Measurements from ENCODE around the gene LIMS2. TPM values are rescaled to one million over a fixed set of nuclear protein-coding genes. Genes with fewer than 3 reads are reported as not detected.

The LIMS2 gene
- total RNA-seq, 4 donors from 2014 or later, result 99.2 to 342 (median 175) TPM

DNA sequence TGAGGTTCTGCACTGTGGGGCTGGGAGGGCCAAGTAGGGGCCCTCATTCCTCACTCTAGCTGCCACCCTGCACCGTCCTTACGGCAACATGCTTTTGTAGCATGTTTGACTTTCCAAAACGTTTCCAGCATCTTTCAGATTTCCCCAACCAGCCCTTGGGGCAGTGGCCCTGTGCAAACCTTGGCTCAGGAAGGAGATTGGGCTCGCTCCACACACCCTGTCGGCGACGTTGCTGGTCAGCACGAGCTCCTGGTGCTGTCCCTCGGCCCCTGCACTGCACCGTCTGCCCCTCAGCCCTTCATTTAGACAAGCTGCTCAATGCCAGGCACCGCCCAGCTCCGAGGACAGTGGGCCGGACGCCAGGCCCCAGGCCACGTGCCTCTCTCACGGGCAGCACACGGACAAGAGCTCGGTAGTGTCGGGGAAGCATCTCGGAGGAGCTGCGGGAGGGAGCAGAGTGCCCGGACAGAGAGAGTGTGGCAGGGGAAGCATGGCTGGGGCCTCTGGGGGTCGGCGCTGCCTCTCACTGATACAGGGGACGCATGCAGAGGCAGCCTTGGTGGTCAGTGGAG, 22.5 kb downstream of the LIMS2 start:
- H3K27ac ChIP-seq (replicated peaks in 1 of 4), result peak overlapping the region; percentile 88 to 93 (median 92)
- H3K9me3 ChIP-seq, result no peaks in the 10 kb centered on the region
- no peak for DNase-seq (ENCODE audit: extremely low spot score)
- intact Hi-C loops (cut with DNase I), result loop anchor here (5.0 to 10.0 kb wide), 2 partner anchors 39 to 138 kb away; no protein-coding TSS in a partner anchor
- H3K36me3 ChIP-seq, result peaks cover 0 to 71% (median 63%) of the 10 kb centered on the region in 4 donors
- H3K4me3 ChIP-seq, result no peak overlapping the region
- WGBS, result 47% methylated on average over 5 of the region's 25 CpGs
- H3K27me3 ChIP-seq, result no peaks in the 10 kb centered on the region
- TF ChIP-seq, protein P1, sequence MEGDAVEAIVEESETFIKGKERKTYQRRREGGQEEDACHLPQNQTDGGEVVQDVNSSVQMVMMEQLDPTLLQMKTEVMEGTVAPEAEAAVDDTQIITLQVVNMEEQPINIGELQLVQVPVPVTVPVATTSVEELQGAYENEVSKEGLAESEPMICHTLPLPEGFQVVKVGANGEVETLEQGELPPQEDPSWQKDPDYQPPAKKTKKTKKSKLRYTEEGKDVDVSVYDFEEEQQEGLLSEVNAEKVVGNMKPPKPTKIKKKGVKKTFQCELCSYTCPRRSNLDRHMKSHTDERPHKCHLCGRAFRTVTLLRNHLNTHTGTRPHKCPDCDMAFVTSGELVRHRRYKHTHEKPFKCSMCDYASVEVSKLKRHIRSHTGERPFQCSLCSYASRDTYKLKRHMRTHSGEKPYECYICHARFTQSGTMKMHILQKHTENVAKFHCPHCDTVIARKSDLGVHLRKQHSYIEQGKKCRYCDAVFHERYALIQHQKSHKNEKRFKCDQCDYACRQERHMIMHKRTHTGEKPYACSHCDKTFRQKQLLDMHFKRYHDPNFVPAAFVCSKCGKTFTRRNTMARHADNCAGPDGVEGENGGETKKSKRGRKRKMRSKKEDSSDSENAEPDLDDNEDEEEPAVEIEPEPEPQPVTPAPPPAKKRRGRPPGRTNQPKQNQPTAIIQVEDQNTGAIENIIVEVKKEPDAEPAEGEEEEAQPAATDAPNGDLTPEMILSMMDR (IDR thresholded peaks at IDR 0.05), result no peak
- TF ChIP-seq POLR2A (IDR thresholded peaks at IDR 0.05; ENCODE audit: low read depth) (no peak), EP300 (IDR thresholded peaks at IDR 0.05) (no peak), POLR2AphosphoS5 (IDR thresholded peaks at IDR 0.05) (no peak)
- peaks cover 98 to 100% (median 99%) of the 10 kb centered on the region in 4 donors for H3K4me1 ChIP-seq

DNA sequence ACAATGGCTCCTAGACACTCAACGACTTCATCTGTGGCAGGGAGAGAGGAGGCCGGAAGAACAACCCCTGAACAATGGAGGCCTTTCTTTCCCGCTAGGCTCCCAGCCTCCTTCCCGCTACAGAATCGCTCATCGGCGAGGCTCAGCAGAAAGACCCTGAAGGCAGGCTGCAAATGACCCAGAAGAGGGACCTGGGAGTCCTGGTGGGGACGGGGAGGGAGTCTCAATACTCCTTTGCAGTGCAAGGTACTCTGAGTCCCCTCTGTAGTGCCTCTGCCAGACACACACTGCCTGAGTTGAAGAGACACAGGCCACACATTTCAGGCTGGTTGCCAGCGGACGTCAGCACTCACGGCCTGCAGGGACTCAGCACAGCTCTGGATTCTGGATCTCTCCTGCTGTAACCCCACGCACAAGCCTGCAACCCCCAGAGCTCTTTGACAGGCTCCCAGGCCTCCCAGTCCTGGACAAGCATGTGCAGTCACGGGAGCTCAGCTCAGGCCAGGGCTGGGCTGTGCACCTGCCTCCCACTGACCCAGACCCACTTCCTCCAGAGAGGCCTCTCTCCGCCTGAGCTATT, 23.3 kb downstream of the LIMS2 start:
- Histone ChIP-seq H3K36me3 (peaks cover 0 to 65% (median 57%) of the 10 kb centered on the region in 4 donors), H3K4me1 (peaks cover 98 to 100% (median 99%) of the 10 kb centered on the region in 4 donors), H3K27me3 (no peaks in the 10 kb centered on the region), H3K4me3 (no peak overlapping the region), H3K9me3 (no peaks in the 10 kb centered on the region), H3K27ac (replicated peaks in 1 of 4) (peak overlapping the region; percentile 88 to 93 (median 92))
- intact Hi-C loops (cut with DNase I), result loop anchor here (5.0 to 10.0 kb wide), 2 partner anchors 40 to 137 kb away; no protein-coding TSS in a partner anchor
- 29% methylated on average over 11 of the region's 14 CpGs for WGBS
- TF ChIP-seq POLR2AphosphoS5 (IDR thresholded peaks at IDR 0.05) (peak; percentile 80 to 86), EP300 (IDR thresholded peaks at IDR 0.05) (peak; percentile 23), POLR2A (IDR thresholded peaks at IDR 0.05; ENCODE audit: low read depth) (no peak)
- TF ChIP-seq, protein P1 (IDR thresholded peaks at IDR 0.05), result no peak
- DNase-seq (ENCODE audit: extremely low spot score), result no peak

DNA sequence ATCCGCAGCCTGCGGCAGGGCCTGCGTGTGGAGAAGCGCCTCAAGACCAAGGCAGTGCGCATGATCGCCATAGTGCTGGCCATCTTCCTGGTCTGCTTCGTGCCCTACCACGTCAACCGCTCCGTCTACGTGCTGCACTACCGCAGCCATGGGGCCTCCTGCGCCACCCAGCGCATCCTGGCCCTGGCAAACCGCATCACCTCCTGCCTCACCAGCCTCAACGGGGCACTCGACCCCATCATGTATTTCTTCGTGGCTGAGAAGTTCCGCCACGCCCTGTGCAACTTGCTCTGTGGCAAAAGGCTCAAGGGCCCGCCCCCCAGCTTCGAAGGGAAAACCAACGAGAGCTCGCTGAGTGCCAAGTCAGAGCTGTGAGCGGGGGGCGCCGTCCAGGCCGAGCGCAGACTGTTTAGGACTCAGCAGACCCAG, 23.9 kb downstream of the LIMS2 start:
- no peak overlapping the region for H3K4me3 ChIP-seq
- intact Hi-C loops (cut with DNase I), result loop anchor here (5.0 to 10.0 kb wide), 2 partner anchors 41 to 137 kb away; no protein-coding TSS in a partner anchor
- TF ChIP-seq POLR2AphosphoS5 (IDR thresholded peaks at IDR 0.05), result no peak
- no peak for TF ChIP-seq POLR2A (IDR thresholded peaks at IDR 0.05; ENCODE audit: low read depth)
- TF ChIP-seq, protein P1 (IDR thresholded peaks at IDR 0.05), result no peak
- TF ChIP-seq EP300 (IDR thresholded peaks at IDR 0.05), result no peak
- H3K27ac ChIP-seq (replicated peaks in 1 of 4), result peak overlapping the region; percentile 88 to 93 (median 92)
- no peak for DNase-seq (ENCODE audit: extremely low spot score)
- WGBS, result 91% methylated on average over 22 of the region's 29 CpGs
- no peaks in the 10 kb centered on the region for H3K27me3 ChIP-seq
- no peaks in the 10 kb centered on the region for H3K9me3 ChIP-seq
- H3K36me3 ChIP-seq, result peaks cover 0 to 64% (median 52%) of the 10 kb centered on the region in 4 donors
- peaks cover 98 to 100% (median 99%) of the 10 kb centered on the region in 4 donors for H3K4me1 ChIP-seq

DNA sequence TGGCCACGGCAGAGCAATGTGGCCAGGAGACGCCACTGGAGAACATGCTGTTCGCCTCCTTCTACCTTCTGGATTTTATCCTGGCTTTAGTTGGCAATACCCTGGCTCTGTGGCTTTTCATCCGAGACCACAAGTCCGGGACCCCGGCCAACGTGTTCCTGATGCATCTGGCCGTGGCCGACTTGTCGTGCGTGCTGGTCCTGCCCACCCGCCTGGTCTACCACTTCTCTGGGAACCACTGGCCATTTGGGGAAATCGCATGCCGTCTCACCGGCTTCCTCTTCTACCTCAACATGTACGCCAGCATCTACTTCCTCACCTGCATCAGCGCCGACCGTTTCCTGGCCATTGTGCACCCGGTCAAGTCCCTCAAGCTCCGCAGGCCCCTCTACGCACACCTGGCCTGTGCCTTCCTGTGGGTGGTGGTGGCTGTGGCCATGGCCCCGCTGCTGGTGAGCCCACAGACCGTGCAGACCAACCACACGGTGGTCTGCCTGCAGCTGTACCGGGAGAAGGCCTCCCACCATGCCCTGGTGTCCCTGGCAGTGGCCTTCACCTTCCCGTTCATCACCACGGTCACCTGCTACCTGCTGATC, 24.4 kb downstream of the LIMS2 start:
- no peak for DNase-seq (ENCODE audit: extremely low spot score)
- Histone ChIP-seq H3K4me1 (peaks cover 98 to 100% (median 99%) of the 10 kb centered on the region in 4 donors), H3K9me3 (no peaks in the 10 kb centered on the region), H3K4me3 (no peak overlapping the region), H3K27me3 (no peaks in the 10 kb centered on the region), H3K36me3 (peaks cover 0 to 67% (median 53%) of the 10 kb centered on the region in 4 donors), H3K27ac (replicated peaks in 1 of 4) (peak overlapping the region; percentile 88 to 93 (median 92))
- intact Hi-C loops (cut with DNase I), result loop anchor here (5.0 to 10.0 kb wide), 2 partner anchors 41 to 136 kb away; no protein-coding TSS in a partner anchor
- 77% methylated on average over 20 of the region's 28 CpGs for WGBS
- TF ChIP-seq EP300 (IDR thresholded peaks at IDR 0.05) (no peak), POLR2AphosphoS5 (IDR thresholded peaks at IDR 0.05) (peak in 1 of 2 donors; percentile 36)
